GM06990 (cell line): ENCODE results near the gene CNTNAP5.

Source experiments
- DNase-seq: peaks from one replicate; pipeline ENCODE4 v3.0.0-alpha.2; 2011; ENCODE audit not compliant: insufficient read length; ENCODE audit errors: extremely low read depth
- H3K27me3 ChIP-seq: replicated peaks from 2 replicates; pipeline ENCODE4 v1.6.0; 2011; ENCODE audit warnings: low read length; ENCODE audit not compliant: control insufficient read depth, insufficient read depth
- H3K36me3 ChIP-seq: 2 replicates; pipeline ENCODE4 v1.5.1; 2011; ENCODE audit warnings: low read length; ENCODE audit not compliant: control insufficient read depth, insufficient read depth
- H3K4me3 ChIP-seq: replicated peaks from 2 replicates; pipeline ENCODE4 v1.5.1; 2011; ENCODE audit warnings: low read depth, mild to moderate bottlenecking, control low read depth, low read length
- TF ChIP-seq, protein P1 (sequence below): IDR thresholded peaks from 2 replicates; pipeline ENCODE4 v1.5.1; 2011; ENCODE audit warnings: low read length, control low read depth, mild to moderate bottlenecking, inconsistent platforms; ENCODE audit not compliant: insufficient read depth, poor library complexity, severe bottlenecking

Gene CNTNAP5

DNA sequence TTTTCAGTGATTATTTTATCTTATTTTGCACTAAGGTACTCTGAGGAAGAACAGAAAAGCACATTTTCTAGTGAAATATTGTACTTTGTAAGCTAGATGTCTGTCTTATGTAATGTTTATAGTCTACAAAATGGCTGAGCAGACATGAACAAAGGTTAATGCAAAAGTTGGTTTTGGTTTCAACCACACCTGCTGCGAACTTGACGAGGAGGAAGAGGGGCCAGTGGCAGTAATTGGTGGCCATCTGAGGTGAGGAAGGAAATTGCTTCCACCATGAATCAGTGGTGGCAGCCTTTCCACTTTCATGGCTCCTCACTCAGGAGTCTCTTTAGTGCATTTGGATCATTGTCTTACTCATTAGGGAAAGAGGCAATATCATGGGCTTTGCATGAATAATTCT, 894.2 kb downstream of the CNTNAP5 start:
- Histone ChIP-seq H3K27me3 (no peaks in the 10 kb centered on the region), H3K36me3 (no peaks in the 10 kb centered on the region), H3K4me3 (no peak overlapping the region)
- TF ChIP-seq, protein P1, sequence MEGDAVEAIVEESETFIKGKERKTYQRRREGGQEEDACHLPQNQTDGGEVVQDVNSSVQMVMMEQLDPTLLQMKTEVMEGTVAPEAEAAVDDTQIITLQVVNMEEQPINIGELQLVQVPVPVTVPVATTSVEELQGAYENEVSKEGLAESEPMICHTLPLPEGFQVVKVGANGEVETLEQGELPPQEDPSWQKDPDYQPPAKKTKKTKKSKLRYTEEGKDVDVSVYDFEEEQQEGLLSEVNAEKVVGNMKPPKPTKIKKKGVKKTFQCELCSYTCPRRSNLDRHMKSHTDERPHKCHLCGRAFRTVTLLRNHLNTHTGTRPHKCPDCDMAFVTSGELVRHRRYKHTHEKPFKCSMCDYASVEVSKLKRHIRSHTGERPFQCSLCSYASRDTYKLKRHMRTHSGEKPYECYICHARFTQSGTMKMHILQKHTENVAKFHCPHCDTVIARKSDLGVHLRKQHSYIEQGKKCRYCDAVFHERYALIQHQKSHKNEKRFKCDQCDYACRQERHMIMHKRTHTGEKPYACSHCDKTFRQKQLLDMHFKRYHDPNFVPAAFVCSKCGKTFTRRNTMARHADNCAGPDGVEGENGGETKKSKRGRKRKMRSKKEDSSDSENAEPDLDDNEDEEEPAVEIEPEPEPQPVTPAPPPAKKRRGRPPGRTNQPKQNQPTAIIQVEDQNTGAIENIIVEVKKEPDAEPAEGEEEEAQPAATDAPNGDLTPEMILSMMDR: no peak
- DNase-seq: no peak

DNA sequence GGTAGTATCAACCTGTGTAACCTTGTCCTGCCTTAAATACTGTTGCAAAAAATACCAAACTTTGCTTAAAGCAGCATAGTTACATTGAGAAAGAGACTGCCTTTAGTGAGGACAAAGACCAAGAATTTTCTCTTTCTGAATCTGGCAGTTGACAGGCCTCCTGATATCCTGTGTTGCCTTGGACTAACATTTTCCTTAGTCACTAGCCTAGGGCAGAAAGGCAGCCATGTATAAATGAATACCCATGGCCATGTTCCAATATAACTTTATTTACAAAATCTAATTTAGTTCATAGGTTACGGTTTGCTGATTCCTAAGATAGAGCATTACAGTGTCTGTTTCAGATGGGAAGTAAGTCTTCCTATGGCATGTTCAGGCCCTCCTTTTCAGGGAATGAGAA, 895.4 kb downstream of the CNTNAP5 start:
- TF ChIP-seq, protein P1: no peak
- no peaks in the 10 kb centered on the region for H3K36me3 ChIP-seq
- H3K27me3 ChIP-seq: no peaks in the 10 kb centered on the region
- H3K4me3 ChIP-seq: no peak overlapping the region
- DNase-seq: no peak

DNA sequence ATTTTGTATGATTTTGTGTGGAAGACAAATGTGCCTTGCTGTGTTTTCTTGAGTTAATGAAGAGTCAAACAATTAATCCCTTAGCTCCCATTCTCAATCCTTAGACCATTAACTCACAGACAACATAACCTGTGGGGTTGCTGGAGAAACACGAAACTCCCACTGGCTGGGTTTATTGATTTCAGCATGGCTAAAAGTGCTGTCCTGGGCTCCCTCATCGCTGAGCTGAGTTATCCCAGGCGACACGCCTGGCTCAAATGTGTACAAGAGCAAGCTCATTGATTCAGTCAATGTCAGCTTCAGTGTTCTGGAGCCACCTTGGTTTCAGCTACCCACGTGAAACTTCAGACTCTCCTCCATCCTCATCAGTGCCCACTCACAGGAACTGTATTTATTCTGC, 896.1 kb downstream of the CNTNAP5 start:
- Histone ChIP-seq H3K4me3 (no peak overlapping the region), H3K36me3 (no peaks in the 10 kb centered on the region), H3K27me3 (no peaks in the 10 kb centered on the region)
- TF ChIP-seq, protein P1: no peak
- DNase-seq: no peak

DNA sequence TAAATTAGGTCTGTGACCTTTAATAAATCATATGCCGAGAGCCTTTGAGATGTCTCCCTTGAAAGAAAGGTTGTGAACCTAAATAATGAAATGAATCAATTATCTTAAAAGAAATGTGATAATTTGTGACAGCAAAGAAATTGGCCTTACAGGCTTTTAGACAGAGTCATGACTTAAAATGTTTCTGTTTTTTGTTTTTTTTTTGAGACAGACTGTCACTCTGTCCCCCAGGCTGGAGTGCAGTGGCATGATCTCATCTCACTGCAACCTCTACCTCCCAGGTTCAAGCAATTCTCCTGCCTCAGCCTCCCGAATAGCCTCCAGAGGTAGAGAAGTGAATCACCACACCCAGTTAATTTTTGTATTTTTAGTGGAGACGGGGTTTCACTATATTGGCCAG, 898.0 kb downstream of the CNTNAP5 start:
- no peaks in the 10 kb centered on the region for H3K27me3 ChIP-seq
- no peak for DNase-seq
- no peaks in the 10 kb centered on the region for H3K36me3 ChIP-seq
- no peak overlapping the region for H3K4me3 ChIP-seq
- TF ChIP-seq, protein P1: no peak

DNA sequence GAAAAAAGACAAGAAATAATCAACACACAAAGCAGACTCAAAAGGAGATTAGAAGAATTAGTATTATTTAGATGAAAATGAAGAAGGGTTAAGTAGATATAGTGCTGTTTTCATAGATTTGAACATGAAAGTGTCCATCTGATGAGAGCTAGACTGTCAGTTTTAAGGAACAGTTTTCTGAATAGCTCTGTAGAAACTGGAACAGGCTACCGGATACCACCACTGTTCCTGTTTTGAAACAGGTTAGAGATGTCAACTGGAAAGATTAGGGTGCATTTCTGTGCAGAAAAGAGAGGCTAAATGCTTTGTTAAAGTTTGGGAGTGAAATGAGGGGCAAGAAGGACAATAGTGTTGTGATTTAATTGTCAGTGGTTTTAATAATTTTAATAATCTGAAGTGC, 908.8 kb downstream of the CNTNAP5 start:
- Histone ChIP-seq H3K36me3 (no peaks in the 10 kb centered on the region), H3K4me3 (no peak overlapping the region), H3K27me3 (no peaks in the 10 kb centered on the region)
- TF ChIP-seq, protein P1: no peak
- no peak for DNase-seq

DNA sequence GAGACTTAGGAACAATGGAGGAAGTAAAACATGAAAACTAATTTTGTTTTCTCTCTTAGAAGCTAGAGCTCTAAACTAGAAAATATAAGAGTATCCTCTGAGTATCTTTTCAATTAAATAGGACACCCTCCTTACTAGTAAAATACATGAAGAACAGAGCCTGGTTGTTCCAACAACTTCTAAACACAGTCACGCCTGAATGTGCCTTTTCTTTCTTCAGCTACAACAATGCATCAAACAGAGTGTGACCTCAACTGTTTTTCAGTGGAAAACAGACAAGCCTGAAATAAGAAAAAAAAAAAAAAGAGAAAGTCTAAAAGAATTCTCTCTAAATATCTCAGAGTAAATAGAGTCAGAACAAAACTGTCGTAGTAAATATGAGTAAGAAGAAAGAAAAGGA, 928.8 kb downstream of the CNTNAP5 start:
- Histone ChIP-seq H3K36me3 (no peaks in the 10 kb centered on the region), H3K4me3 (no peak overlapping the region), H3K27me3 (no peaks in the 10 kb centered on the region)
- no peak for DNase-seq
- TF ChIP-seq, protein P1: no peak
